HCT116 (cell line): ENCODE results near the gene C2CD4B. TPM values are rescaled to one million over a fixed set of nuclear protein-coding genes. Genes with fewer than 3 reads are reported as not detected.

Experiments
- ATAC-seq: fragments of 200-7000 bp; cut with Tn5 transposase; 2 replicates; pipeline ENCODE4 v1.9.1; 2020; ENCODE audit warnings: mild to moderate bottlenecking, moderate library complexity
- BruUV-seq: library from RNA; stranded (reverse); fragments of 400-500 nt; replicated peaks from 2 replicates; lab custom pipeline; 2021; lab: Mats Ljungman, UMichigan
- CTCF ChIA-PET: fragments of 300-600 bp; sonication (Branson Sonifier 250); formaldehyde crosslinking; loops from one replicate; lab custom pipeline; 2021; ENCODE audit warnings: antibody characterized with exemption; lab: Charles Lee
- POLR2A ChIA-PET: fragments of 300-600, 350-600 bp; sonication (Branson Sonifier 250); formaldehyde crosslinking; loops from one replicate; lab custom pipeline; 2021; ENCODE audit warnings: antibody characterized with exemption; lab: Charles Lee
- RAD21 ChIA-PET, 2 experiments: fragments of 300-600 bp; sonication (Branson Sonifier 250); formaldehyde crosslinking; loops; one replicate each; lab custom pipeline; 2023; ENCODE audit warnings: low total read pairs in 2 of 2; ENCODE audit not compliant: uncharacterized antibody in 2 of 2, unreplicated experiment in 2 of 2, low non-redundant PET in 1 of 2; lab: Charles Lee
- DNase-seq: peaks from one replicate; pipeline ENCODE4 v3.0.0-alpha.2; 2010; ENCODE audit warnings: low read depth, low spot score
- H2AFZ ChIP-seq: fragments of 200-600 bp; shearing (Covaris generic), sonication (generic); 2 replicates; pipeline ENCODE4 v1.6.1; 2017; ENCODE audit warnings: low read depth, mixed run types, mixed read lengths, antibody characterized with exemption, low read length; ENCODE audit not compliant: poor library complexity, severe bottlenecking
- H3K27ac ChIP-seq: 2 replicates; pipeline ENCODE4 v1.5.1; 2012; ENCODE audit warnings: low read depth, low read length
- H3K27me3 ChIP-seq: fragments of 200-600 bp; sonication (generic); 2 replicates; pipeline ENCODE4 v1.6.1; 2016; ENCODE audit warnings: mixed run types, low read length, mixed read lengths; ENCODE audit not compliant: insufficient read depth
- H3K36me3 ChIP-seq, 2 experiments: fragments of 200-500 bp in 1 of 2; fragments of 200-600 bp in 1 of 2; sonication (Bioruptor generic) in 1 of 2; sonication (generic) in 1 of 2; 2 replicates each; pipeline versions ENCODE4 v1.5.1 to v1.6.1; 2014 to 2016; ENCODE audit warnings: low read length in 2 of 2, inconsistent platforms in 1 of 2, mixed read lengths in 1 of 2, mixed run types in 1 of 2; ENCODE audit not compliant: insufficient read depth in 2 of 2, control insufficient read depth in 1 of 2
- H3K4me1 ChIP-seq, 2 experiments: fragments of 200-600 bp in 1 of 2; sonication (generic) in 1 of 2; 2 replicates each; pipeline versions ENCODE4 v1.5.1 to v1.6.1; 2012 to 2017; ENCODE audit warnings: low read length in 2 of 2, inconsistent platforms in 1 of 2, mild to moderate bottlenecking in 1 of 2, mixed read lengths in 1 of 2, mixed run types in 1 of 2, moderate library complexity in 1 of 2; ENCODE audit not compliant: insufficient read depth in 2 of 2, control insufficient read depth in 1 of 2
- H3K4me2 ChIP-seq: fragments of 200-600 bp; sonication (generic); 2 replicates; pipeline ENCODE4 v1.6.1; 2017; ENCODE audit warnings: mixed run types, low read length, mixed read lengths
- H3K4me3 ChIP-seq, 2 experiments: fragments of 200-600 bp in 1 of 2; sonication (generic) in 1 of 2; replicated peaks in 1 of 2; 2 replicates each; pipeline ENCODE4 v1.5.1; 2011 to 2016; ENCODE audit warnings: low read length in 2 of 2, control low read depth in 1 of 2, low read depth in 1 of 2, mild to moderate bottlenecking in 1 of 2, mixed read lengths in 1 of 2, mixed run types in 1 of 2
- H3K79me2 ChIP-seq: fragments of 200-600 bp; sonication (generic); 2 replicates; pipeline ENCODE4 v1.6.1; 2017; ENCODE audit warnings: mild to moderate bottlenecking, mixed run types, low read length, moderate library complexity, mixed read lengths; ENCODE audit not compliant: insufficient read depth
- H3K9ac ChIP-seq: fragments of 200-600 bp; sonication (generic); 2 replicates; pipeline ENCODE4 v1.6.1; 2016; ENCODE audit warnings: low read length, mixed read lengths
- H3K9me2 ChIP-seq: fragments of 200-600 bp; sonication (generic), shearing (Covaris generic); 2 replicates; pipeline ENCODE4 v1.6.1; 2017; ENCODE audit warnings: mixed run types, mild to moderate bottlenecking, moderate library complexity; ENCODE audit not compliant: insufficient read depth
- H3K9me3 ChIP-seq, 2 experiments: fragments of 200-500 bp in 1 of 2; fragments of 200-600 bp in 1 of 2; sonication (Bioruptor generic) in 1 of 2; sonication (generic) in 1 of 2; 2 replicates each; pipeline ENCODE4 v1.6.1; 2014 to 2017; ENCODE audit warnings: low read length in 2 of 2, mixed read lengths in 2 of 2, inconsistent platforms in 1 of 2, low read depth in 1 of 2, mild to moderate bottlenecking in 1 of 2, mixed run types in 1 of 2, moderate library complexity in 1 of 2; ENCODE audit not compliant: control insufficient read depth in 1 of 2, insufficient read depth in 1 of 2
- H4K20me1 ChIP-seq: fragments of 200-600 bp; sonication (generic), shearing (Covaris generic); 2 replicates; pipeline ENCODE4 v1.6.1; 2017; ENCODE audit warnings: mixed run types, mild to moderate bottlenecking, moderate library complexity; ENCODE audit not compliant: insufficient read depth
- CBX3 ChIP-seq: IDR thresholded peaks from 2 replicates; pipeline ENCODE4 v1.6.1; 2012; ENCODE audit warnings: low read depth
- EGR1 ChIP-seq: IDR thresholded peaks from 2 replicates; pipeline ENCODE4 v1.6.1; 2012; ENCODE audit warnings: low read depth
- ELF1 ChIP-seq: IDR thresholded peaks from 2 replicates; pipeline ENCODE4 v1.6.1; 2012; ENCODE audit warnings: low read depth, borderline replicate concordance
- EZH2phosphoT487 ChIP-seq: fragments of 200-600 bp; IDR thresholded peaks from 2 replicates; pipeline ENCODE4 v1.6.1; 2018; ENCODE audit warnings: antibody characterized with exemption, borderline replicate concordance
- JUND ChIP-seq: IDR thresholded peaks from 2 replicates; pipeline ENCODE4 v1.6.1; 2012
- RAD21 ChIP-seq: IDR thresholded peaks from 2 replicates; pipeline ENCODE4 v1.6.1; 2012; ENCODE audit warnings: low read depth, mild to moderate bottlenecking
- SP1 ChIP-seq: IDR thresholded peaks from 2 replicates; pipeline ENCODE4 v1.6.1; 2012; ENCODE audit warnings: low read depth
- YY1 ChIP-seq: IDR thresholded peaks from 2 replicates; pipeline ENCODE4 v1.6.1; 2011; ENCODE audit warnings: low read length, low read depth, moderate library complexity, mild to moderate bottlenecking; ENCODE audit not compliant: insufficient replicate concordance; ENCODE audit errors: extremely low read depth
- ZNF274 ChIP-seq: fragments of 200-500 bp; sonication (Bioruptor generic); IDR thresholded peaks from 2 replicates; pipeline ENCODE4 v1.6.1; 2014; ENCODE audit warnings: mild to moderate bottlenecking, low read depth, low read length, inconsistent platforms
- intact Hi-C: fragments of 100-400 bp; cut with micrococcal nuclease; formaldehyde crosslinking; loops from 2 replicates; pipeline ENCODE4 v1.10.0; 2022
- total RNA-seq: library from RNA; stranded (reverse); gene quantifications from one replicate; pipeline ENCODE4 v1.2.1, GENCODE V29; 2021; ENCODE audit not compliant: unreplicated experiment
- TF ChIP-seq, protein P1 (sequence below): IDR thresholded peaks from 2 replicates; pipeline ENCODE4 v1.6.1; 2012
- TF ChIP-seq, protein P2 (sequence below): IDR thresholded peaks from 2 replicates; pipeline ENCODE4 v1.6.1; 2012; ENCODE audit warnings: low read depth

C2CD4B gene
- total RNA-seq, 1 experiment from 2014 or later = not detected

DNA sequence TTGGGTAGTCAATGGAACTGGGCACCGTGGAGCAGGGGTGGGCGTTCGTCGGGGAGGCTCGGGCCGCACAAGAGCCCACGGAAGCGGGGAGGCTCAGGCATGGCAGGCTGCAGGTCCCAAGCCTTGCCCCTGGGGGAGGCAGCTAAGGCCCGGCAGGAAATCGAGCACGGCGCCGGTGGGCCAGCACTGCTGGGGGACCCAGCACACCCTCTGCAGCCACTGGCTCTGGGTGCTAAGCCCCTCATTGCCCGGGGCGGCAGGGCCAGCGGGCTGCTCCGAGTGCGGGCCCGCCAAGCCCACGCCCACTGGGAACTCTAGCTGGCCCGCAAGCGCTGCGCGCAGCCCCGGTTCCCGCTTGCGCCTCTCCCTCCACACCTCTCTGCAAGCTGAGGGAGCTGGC, 21.5 kb upstream of the C2CD4B start:
- BruUV-seq = no TSS peak
- Histone ChIP-seq H3K9me3 (no peaks in the 10 kb centered on the region), H3K4me2 (no peak overlapping the region), H3K9ac (no peak overlapping the region), H3K4me3 (no peak overlapping the region), H4K20me1 (no peaks in the 10 kb centered on the region), H2AFZ (no peak overlapping the region), H3K79me2 (no peaks in the 10 kb centered on the region), H3K4me1 (no peaks in the 10 kb centered on the region), H3K36me3 (no peaks in the 10 kb centered on the region), H3K27ac (no peak overlapping the region), H3K9me2 (no peaks in the 10 kb centered on the region), H3K27me3 (peaks cover 14% of the 10 kb centered on the region; the same call in 1 of the 2 replicates)
- DNase-seq (no peak), ATAC-seq (no peak)
- TF ChIP-seq, protein P1, sequence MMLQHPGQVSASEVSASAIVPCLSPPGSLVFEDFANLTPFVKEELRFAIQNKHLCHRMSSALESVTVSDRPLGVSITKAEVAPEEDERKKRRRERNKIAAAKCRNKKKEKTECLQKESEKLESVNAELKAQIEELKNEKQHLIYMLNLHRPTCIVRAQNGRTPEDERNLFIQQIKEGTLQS = no peak
- TF ChIP-seq EGR1 = no peak
- TF ChIP-seq SP1 = no peak
- TF ChIP-seq RAD21 = no peak
- no peak for TF ChIP-seq EZH2phosphoT487
- TF ChIP-seq ELF1 = no peak
- TF ChIP-seq JUND = no peak
- TF ChIP-seq, protein P2, sequence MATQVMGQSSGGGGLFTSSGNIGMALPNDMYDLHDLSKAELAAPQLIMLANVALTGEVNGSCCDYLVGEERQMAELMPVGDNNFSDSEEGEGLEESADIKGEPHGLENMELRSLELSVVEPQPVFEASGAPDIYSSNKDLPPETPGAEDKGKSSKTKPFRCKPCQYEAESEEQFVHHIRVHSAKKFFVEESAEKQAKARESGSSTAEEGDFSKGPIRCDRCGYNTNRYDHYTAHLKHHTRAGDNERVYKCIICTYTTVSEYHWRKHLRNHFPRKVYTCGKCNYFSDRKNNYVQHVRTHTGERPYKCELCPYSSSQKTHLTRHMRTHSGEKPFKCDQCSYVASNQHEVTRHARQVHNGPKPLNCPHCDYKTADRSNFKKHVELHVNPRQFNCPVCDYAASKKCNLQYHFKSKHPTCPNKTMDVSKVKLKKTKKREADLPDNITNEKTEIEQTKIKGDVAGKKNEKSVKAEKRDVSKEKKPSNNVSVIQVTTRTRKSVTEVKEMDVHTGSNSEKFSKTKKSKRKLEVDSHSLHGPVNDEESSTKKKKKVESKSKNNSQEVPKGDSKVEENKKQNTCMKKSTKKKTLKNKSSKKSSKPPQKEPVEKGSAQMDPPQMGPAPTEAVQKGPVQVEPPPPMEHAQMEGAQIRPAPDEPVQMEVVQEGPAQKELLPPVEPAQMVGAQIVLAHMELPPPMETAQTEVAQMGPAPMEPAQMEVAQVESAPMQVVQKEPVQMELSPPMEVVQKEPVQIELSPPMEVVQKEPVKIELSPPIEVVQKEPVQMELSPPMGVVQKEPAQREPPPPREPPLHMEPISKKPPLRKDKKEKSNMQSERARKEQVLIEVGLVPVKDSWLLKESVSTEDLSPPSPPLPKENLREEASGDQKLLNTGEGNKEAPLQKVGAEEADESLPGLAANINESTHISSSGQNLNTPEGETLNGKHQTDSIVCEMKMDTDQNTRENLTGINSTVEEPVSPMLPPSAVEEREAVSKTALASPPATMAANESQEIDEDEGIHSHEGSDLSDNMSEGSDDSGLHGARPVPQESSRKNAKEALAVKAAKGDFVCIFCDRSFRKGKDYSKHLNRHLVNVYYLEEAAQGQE = no peak
- TF ChIP-seq ZNF274 = no peak
- TF ChIP-seq CBX3 = no peak
- TF ChIP-seq YY1 = no peak
- intact Hi-C loops = no loop called here
- RAD21 ChIA-PET = no interaction called here
- CTCF ChIA-PET = no interaction called here
- POLR2A ChIA-PET = no interaction called here
